GM12891 (cell line): ENCODE results near the gene CHST8.

Experiments used
- PAX5 ChIP-seq: IDR thresholded peaks from 2 replicates; pipeline ENCODE4 v1.6.1; 2011; ENCODE audit warnings: low read length, moderate library complexity, mild to moderate bottlenecking; ENCODE audit not compliant: insufficient read depth, severe bottlenecking
- POLR2A ChIP-seq: IDR thresholded peaks from 2 replicates; pipeline ENCODE4 v1.6.1; 2011; ENCODE audit warnings: low read depth, low read length, control low read depth
- POLR2AphosphoS5 ChIP-seq: IDR thresholded peaks from 2 replicates; pipeline ENCODE4 v1.6.1; 2011; ENCODE audit warnings: low read depth, low read length, control low read depth
- SPI1 ChIP-seq: IDR thresholded peaks from 2 replicates; pipeline ENCODE4 v1.6.1; 2011; ENCODE audit warnings: low read depth, low read length, control low read depth
- TAF1 ChIP-seq: IDR thresholded peaks from 2 replicates; pipeline ENCODE4 v1.6.1; 2011; ENCODE audit warnings: low read depth, low read length, control low read depth

DNA sequence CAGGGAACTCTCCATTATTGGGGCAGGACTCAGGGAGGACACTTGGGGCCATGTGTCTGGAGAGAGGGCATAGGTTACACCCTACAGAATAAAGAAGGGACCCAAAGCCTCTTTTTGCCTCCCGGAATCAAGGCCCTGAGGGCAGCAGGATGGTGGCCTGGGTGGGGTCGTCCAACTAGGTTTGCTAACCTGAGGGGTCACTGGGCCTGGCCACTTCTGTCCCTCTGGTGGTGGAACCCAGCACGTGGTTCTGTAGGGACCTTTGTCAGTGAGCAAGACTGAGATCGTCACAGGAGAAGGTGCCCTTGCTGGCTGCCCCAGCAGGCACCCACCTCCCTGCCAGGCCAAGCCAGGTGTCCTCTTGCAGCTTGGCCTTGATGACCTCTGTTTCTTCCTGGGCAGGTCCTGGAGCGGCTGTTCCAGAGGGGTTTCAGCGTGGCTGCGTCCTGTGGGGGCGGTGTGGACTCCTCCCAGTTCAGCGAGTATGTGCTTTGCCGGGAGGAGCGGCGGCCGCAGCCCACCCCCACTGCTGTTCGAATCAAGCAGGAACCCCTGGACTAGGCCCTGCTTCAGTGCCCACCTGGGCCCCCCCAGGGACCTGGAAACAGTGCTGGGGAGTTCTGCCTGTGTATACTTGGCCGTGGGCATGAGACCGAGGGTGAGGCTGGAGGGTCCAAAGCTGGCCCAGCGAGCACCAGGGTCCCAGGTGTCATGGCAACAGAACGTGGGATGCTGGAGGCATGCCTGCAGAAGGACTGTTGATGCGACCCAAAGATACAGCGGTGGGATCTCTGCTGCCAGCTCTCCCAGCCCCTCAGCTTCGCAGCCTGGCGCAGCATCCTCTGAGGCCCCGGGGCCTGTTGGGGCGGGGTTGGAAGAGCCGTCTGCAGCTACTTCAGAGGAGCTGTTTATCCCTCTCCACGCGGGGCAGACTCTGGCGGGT lies 190.9 kb downstream of the CHST8 start:
- TF ChIP-seq POLR2A (no peak), TAF1 (no peak), POLR2AphosphoS5 (no peak), PAX5 (no peak), SPI1 (no peak)
